GM10847 (cell line): ENCODE measurements around the gene CPLX1.

Experiments used
- POLR2A ChIP-seq: IDR thresholded peaks from 2 replicates; pipeline ENCODE4 v1.6.1; 2011; ENCODE audit not compliant: insufficient read length; ENCODE audit errors: extremely low read depth

The CPLX1 gene

DNA sequence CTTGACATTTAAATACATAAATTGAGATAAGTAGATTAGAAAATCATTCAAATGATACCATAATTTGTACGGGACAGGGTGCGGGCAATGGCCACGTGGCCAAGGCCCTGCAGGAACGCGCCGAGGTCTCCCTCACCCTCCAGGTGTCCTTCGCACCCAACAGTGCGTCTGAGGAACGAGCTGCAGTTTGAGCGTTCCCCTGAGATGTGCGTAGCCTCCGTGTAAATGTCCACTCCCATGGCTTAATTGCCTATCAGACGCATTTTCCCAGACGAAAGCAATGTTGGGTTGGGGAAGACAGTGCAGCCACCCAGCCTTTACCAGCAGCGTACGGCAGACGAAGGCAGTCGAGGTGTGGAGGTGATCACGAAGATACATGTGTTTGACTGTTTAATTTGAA, 56.4 kb downstream of the CPLX1 start:
- no peak for TF ChIP-seq POLR2A

DNA sequence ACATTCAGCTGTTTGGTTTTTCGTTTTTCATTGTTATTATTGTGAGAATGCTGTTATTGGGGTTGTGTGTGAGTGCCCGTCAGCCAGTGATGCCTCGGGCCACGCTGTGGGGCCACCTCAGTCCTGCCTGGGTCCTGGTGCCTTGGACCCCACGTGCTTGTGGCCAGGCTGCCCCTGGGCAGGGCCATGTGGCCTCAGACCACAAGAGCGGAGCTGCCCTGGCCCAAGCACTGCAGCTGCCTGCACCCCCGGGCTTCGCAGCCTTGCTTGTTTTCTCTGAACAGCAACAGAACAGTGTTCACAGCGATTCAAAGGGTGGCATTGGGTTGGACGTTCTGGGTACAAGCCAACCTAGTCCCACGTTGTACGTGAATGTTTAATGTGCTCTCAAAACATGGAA, 56.9 kb downstream of the CPLX1 start:
- TF ChIP-seq POLR2A: no peak

DNA sequence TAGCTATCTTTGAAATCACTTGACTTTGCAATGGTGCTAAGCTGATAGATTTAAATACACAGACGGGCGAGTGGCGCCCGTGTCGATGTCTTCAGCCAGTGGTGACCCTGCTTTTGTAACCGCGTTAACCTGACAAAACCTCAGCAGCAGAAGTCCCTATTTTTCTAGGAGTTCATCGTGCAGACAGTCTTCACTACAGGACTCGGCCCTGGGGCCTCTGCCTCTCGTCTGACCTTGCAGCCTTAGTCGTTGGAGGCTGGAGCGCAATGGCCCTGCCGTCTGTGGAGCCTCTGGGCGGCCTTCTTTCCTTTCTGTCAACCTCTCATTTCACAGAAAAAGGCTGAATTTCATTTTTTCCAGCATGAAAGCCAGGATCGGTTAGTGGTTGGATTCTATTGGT, 57.9 kb downstream of the CPLX1 start:
- no peak for TF ChIP-seq POLR2A

DNA sequence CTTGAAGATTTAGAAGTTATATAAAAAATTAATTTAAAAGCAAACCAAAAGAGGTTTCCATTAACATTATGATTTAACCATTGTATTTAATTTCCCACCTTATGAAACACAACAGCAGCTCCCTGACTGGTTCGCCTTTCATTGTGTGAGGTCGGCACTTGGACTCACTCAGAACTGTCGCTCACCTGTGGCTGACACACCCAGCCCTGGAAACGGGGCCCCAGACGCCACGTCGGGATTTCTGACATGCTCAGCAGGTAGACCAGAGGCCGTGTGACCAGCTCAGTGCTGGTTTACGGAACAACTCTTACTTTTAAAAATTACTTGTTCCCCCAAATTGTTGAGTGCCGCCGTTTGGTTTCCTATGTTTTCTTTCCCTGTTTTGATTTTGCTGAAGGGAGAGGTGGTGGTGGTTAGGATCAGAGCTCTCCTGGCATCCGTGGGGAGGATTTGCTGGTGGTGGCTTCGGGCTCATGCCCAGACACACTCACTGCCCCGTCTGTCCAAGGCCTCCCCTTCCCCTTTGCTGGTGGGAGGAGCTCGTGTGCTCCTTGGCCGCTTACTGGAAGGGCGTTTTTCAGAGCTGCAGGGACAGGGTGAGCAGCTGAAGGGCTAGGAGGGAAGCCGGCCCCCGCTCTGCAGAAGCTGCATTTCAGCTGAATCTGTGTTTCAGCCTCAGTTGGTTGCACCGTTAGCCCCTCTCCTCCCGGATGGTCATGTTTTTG, 59.2 kb downstream of the CPLX1 start:
- no peak for TF ChIP-seq POLR2A

DNA sequence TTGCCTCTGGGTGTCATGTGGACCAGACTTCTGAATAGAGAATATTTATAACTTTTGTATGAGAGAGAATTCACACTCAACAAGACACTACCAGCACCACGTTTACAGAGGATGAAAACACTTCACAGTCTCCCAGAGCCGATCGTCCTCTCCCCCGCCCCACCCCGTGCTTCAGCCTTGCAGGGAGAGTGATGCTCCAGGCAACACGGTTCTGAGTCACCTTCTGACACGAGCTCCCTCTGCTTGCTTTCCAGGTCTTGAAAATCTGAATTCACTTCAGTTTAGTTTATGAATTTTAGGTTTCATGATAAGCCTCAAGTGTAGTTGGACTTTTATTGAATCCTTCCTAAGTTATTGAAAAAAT, 59.8 kb downstream of the CPLX1 start:
- no peak for TF ChIP-seq POLR2A

DNA sequence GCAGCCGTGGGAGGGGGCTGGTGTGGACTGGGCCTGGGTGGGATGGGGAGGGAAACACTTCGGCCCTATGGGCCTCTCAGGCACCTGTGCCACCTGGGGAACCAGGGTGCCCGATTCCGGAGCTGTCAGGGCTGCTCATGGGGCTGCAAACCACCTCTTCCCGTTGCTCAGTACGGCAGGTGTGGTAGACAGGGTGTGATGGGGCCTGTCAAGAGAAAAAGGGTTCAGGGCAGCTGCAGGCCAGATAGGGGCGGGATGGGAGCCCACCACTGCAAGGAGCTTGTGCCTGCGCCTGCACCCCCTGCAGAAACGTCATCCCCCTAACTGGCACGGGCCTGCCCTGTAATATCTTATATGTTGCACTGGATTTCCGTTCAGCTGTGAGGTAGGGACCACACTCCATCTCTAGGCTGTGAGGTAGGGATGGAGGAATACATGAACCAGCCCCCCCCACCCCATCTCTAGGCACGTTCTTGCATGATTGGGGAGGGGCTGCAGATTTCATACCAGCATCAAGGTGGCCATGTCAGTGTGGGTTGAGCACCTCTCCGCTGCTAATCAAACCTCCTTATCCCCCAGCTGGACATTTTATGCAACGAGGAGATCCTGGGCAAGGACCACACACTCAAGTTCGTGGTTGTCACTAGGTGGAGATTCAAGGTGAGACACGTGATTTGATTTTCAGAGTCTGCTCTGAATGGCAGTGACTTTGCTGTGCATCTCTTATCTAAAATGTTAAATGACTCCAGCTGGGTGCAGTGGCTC, 61.3 kb downstream of the CPLX1 start:
- TF ChIP-seq POLR2A: no peak

DNA sequence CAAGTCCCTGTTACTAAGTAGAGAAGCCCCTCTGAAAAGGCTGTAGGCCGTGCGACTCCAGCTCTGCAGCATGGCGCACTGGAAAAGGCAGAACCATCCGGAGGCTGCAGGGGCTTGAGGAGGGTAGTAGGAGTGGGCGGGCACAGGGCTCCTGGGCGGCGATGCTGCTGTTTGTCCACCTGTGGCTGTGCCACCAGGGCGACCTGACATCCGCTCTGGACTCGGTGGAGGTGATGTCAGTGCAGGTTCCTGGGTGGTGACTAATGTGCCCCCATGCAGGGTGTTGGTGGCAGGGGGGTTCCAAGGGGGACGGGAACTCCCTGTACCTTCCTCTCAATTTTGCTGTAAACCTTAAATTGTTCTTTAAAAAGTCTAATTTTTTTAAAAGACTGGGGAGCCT, 62.0 kb downstream of the CPLX1 start:
- no peak for TF ChIP-seq POLR2A

DNA sequence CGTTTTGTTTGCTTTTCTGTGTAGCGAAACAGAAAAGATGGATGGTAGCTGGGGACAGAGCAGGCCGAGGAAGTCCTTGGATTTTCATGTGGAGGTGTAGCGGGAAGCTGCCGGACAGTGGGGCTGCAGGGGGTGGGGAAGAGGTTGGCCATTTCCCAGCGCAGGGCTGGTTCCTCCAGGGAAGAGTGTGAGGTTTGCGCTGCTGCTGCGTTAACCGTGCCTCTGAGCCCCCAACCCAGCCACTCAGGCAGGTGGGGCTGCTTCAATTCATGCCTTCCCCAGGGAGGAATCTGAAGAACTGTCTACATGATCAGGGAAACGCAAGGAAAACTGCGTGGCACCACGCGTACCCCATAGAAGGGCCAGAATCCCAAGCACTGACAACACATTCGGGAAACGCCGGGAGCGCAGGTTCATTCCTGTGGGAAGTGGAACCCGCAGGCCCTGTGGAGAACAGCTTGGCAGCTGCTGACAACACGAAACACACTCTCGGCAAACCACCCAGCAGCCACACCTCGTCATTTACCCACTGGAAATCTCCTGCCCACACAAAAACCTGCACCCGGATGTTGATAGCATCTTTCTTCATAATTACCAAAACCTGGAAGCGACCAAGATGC, 62.6 kb downstream of the CPLX1 start:
- TF ChIP-seq POLR2A: no peak

DNA sequence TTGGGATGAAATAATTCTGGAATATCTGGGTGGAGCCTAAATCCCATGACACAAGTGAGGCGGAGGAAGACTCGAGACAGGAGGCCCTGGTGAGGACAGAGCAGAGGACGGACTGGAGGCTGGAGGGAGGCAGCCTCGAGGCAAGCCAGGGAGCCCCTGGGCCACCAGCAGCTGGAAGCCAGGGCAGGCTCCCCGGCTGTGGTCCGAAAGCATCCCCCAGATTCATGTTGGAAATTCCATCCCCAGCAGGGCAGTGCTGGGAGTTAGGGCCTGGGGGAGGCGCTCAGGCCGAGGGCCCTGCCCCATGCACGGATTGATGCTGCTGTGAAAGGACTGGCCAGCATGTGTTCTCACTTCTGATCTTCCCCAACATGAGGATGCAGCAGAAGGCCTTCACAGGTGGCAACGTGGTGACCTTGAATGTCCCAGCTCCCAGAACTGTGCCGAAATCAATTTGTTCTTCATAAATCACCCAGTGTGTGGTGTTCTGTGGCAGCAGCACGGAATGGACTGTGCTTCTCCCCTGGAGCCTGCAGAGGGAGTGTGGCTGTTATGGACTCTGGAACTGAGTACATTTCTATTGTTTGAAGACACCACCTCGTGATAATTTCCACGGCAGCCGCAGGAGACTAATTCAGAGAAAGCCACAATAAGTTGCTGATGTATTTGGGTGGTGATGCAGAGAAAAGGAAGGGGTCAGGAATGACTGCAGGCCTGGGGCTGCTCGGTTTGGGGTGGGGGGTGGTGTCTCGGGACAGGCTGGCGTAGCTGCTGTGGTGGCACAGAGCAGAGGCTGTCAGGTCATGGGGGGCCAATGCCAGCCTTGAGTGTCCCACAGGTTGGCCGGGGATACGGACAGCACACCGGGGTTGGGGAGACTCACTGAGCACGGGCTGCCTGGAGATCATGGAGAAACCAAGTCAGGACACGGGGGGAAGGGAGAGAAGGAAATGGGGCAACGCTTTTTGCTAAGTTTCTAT, 63.4 kb downstream of the CPLX1 start:
- no peak for TF ChIP-seq POLR2A

DNA sequence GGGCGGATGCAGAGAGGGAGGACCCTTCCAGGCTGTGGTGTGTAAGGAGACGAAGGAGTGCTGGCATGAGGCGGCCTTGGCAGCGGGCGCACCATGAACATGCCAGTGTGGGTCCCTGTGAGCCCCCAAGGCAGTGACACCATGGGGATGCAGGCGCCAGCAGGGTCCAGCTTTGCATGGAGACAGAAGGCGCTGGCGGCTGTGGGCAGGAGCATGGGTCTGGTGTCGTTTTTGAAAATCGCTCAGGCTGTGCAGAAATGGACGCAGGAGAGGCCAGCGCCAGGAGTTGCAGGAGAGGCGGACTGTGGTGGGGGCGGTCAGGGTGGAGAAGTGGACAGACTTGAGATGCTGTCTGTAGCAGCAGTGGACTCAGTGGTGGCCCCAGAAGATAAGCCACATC, 64.2 kb downstream of the CPLX1 start:
- TF ChIP-seq POLR2A: no peak

DNA sequence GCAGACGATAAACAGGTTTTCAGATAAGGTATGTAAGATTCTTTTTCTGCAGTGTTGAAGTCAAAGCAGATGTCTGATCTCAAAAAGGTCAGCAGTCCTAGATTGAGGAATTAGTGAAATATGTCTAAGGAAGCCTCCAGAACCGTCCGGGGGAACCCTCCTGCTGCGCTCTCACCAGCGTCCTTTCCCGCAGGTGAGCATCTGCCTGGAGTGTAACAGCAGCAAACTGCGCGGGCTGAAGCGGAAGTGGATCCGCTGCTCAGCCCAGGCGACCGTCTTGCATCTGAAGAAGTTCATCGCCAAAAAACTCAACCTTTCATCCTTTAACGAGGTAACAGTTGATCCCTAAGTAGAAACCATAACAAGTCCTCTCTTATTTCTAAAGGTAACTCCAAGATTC, 64.8 kb downstream of the CPLX1 start:
- TF ChIP-seq POLR2A: no peak

DNA sequence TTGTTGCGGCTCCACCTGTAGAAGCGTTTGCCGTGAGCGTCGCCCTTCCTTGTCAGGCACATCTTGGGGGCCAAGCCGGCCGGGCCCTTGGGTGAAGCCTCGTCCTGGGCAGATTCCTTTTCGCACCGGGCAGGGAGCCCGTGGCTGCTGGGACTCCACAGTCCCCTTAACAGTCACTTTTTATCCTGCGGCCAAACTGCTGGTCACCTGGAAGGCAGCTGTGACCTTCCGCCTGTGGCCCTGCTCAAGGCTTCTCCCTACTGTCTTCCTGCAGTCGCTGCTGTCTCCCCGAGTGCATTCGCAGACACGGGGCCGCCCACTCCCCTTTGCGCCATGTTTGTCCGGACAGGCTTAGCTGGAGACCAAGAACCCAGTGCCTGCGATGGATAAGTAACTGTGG, 65.3 kb downstream of the CPLX1 start:
- TF ChIP-seq POLR2A: no peak

DNA sequence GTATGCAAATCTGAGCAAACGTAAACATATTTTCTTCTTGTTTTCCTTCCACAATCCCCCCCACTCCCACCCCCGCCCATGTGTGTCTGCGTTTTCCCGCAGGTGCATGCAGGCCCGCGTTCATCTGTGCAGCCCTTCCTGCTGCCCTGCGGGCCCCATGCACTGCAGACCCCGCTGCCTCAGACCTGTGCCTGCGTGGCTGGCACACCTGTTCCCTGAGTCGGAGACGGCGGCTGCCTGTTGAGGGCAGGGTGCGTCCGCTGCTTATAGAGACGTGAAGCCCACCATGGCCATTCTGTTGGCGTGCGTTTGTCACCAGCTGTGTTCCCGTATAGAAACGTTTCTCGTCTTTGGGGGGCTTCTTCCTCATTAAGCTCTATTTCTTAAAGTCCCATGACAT, 68.8 kb downstream of the CPLX1 start:
- TF ChIP-seq POLR2A: no peak

DNA sequence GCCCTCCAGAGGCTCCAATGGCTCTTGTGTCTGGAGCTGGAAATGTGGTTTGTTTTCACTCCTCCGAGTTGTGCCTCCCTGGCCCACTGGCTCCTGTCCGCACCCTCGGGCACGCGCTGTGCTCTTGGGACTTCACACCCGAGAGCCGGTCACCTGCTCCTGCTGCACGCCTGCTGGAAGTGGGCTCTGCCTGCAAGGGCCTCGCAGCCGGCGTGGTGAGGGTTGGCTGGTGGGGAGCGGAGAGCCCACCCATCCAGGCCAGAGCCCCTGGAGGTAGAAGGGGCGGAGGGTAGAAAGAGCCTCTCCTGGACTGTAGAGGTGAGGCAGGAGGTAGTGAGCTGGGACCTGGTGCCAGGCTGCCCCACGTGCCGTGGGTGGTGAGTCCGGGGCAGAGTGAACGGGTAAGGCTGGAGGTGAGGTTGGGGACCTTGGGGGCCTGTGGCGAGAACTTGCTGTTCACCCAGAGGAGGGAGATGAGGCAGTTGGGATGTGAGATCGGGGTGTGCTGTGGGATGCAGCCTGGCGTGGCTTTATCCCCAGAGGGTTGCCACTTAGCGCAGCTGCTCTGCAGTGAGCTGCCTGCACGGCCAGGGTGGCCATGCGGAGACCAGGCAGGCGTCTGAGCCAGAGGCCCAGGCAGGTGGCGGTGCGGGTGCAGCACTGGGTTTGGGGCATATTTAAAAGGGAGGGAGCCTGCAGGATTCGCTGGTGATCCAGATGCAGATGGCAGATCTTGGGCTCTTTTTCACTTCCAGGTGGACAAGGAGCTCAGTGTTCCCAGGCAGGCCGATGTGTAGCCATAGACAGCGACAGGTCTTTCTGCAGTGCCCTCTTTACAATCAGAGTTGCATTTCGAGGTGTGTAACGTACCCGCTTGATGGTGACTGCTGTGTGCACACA, 71.5 kb downstream of the CPLX1 start:
- no peak for TF ChIP-seq POLR2A
